ENCODE data around the gene FBXW5.

The FBXW5 gene

GRCh38 chr9:136931611-136932130, 12.9 kb downstream of the FBXW5 start:
- no peak for DNase-seq

- no peak for DNase-seq
Observed at GRCh38 chr9:136930014-136930413, 14.5 kb downstream of the FBXW5 start.

DNA sequence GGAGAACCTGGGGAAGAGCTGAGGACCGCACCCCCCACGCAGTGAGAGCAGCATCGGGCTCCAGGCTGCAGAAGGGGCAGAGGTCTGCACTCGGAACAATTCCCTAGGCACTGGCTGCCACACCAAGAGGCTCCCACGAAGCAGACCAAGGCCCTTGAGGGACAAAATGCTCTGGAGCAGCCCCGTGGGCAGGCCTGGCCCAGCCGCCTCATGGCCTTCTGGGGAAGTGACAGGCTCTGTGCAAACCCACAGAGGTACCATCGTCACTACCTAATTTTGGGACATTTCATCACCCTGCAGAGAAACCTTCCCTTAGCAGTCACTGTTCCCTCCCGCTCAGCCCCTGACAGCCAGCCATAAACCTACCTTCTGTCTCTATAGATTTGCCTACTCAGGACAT, 15.9 kb downstream of the FBXW5 start:
- no peak for DNase-seq

GRCh38 chr9:136927343-136928271, 16.9 kb downstream of the FBXW5 start:
- DNase-seq, result no peak

DNA sequence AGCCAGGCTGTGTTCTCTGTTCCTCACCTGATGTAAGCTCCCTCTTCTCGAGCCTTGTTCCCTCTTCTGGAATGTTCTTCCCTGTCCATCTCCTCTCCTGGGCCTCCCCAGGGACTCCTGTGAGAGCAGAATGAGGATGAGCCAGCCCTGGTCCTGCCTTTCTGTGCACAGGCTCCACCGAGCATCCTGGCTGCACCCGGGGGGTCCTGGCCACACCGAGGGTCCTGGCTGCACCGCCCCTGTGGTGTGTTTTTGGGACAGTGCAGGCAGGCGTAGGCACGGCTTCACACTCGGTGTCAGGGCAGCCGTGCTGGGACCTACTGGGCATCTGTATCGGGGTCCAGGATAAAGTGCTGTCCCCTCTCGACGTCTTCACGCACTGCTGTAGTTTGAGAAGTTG, 17.8 kb downstream of the FBXW5 start:
- DNase-seq, result no peak

DNA sequence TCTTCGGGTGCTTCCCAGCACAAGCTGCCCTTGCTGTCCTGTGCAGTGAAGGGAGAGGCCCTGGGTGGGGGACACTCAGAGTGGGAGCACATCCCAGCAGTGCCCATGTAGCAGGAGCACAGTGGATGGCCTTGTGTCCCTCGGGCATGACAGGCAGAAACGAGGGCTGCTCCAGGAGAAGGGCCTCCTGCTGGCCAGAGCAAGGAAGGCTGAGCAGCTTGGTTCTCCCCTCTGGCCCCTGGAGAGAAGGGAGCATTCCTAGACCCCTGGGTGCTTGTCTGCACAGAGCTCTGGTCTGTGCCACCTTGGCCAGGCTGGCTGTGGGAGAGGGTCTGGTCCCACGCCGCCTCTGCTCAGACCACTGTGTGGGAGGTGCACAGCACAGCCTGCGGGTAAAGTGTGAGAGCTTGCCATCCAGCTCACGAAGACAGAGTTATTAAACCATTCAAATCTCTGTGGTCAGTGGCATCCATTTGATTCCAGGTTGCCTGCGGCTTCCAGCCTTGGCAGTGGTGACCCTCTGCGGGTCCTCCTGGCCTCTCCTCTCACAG, 18.3 kb downstream of the FBXW5 start:
- DNase-seq, result no peak

DNA sequence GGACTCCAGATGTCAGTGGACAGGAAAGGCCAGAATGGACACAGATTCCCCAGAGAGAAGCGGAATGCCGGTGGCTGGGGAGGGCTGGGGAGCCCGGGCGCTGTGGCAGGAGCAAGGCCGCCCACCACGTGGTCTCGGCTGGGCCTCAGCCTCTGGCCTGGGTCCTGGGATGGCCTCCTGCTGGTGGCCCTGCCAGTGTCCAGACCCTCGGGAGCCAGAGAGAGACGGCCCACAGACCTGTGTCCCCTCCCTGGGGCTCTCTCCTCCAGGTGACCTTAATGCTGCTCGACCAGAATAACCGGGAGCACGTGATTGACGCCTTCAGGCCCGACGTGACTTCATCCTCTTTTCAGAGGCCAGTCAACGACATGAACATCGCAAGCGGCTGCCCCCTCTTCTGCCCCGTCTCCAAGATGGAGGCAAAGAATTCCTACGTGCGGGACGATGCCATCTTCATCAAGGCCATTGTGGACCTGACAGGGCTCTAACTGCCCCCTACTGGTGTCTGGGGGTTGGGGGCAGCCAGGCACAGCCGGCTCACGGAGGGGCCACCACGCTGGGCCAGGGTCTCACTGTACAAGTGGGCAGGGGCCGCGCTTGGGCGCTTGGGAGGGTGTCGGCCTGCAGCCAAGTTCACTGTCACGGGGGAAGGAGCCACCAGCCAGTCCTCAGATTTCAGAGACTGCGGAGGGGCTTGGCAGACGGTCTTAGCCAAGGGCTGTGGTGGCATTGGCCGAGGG, 19.0 kb downstream of the FBXW5 start:
- DNase-seq, result no peak

DNA sequence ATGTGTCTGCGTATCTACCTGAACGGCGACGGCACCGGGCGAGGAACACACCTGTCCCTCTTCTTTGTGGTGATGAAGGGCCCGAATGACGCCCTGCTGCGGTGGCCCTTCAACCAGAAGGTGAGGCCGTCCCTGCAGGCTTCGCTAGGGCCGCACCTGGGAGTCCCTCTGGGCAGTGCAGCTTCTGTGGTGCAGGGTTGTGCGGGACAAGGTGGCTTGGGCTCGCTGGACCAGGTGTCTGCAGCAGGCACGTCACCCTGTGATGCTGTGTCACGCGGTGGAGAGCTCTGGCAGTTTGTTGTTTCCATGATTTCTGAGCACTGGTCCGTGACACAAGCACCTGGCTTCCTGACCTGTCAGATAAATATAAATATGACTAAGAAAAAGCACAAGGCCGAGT, 20.7 kb downstream of the FBXW5 start:
- no peak for DNase-seq

GRCh38 chr9:136922540-136922939, 22.0 kb downstream of the FBXW5 start:
- DNase-seq, result no peak

GRCh38 chr9:136921718-136922117, 22.8 kb downstream of the FBXW5 start:
- no peak for DNase-seq

GRCh38 chr9:136921307-136921706, 23.2 kb downstream of the FBXW5 start:
- no peak for DNase-seq

- DNase-seq, result no peak
Observed at GRCh38 chr9:136920734-136921231, 23.8 kb downstream of the FBXW5 start.

GRCh38 chr9:136920069-136920468, 24.5 kb downstream of the FBXW5 start:
- no peak for DNase-seq

- DNase-seq, result no peak
Observed at GRCh38 chr9:136917902-136918301, 26.6 kb downstream of the FBXW5 start.

- no peak for DNase-seq
Observed at GRCh38 chr9:136916330-136917184, 28.0 kb downstream of the FBXW5 start.

DNA sequence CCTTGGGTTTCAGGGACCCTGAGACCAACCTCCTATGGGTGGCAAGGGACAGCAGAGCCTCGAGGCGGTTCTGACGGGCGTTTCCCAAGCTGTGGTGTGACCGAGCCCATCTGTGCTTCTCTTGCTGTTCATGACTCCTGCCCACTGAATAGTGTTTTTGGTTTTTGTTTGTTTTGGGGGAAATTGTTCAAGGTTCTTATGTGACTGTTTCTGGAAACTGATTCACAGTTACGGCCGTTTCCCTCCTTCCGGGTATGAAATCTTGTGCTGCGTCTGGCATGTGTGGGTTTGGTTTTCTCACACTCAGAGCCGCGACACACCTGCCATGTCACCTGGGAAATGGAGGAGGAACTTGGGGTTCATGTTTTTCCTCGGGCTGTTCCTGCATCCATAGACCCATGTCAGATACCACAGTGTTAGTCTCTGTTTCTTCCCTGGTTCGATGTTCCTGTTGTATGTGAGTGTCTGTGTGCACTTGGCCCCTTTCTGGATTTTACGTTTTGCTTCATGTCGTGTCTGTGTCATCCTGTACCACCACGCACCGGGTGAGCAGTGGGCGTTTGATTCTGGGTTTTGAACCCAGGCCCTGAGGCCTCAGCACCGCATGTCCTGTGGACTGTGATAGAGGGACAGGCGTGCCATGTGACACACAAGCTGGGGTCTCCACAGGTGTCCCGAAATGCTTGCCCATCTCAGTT, 28.8 kb downstream of the FBXW5 start:
- DNase-seq, result no peak

DNA sequence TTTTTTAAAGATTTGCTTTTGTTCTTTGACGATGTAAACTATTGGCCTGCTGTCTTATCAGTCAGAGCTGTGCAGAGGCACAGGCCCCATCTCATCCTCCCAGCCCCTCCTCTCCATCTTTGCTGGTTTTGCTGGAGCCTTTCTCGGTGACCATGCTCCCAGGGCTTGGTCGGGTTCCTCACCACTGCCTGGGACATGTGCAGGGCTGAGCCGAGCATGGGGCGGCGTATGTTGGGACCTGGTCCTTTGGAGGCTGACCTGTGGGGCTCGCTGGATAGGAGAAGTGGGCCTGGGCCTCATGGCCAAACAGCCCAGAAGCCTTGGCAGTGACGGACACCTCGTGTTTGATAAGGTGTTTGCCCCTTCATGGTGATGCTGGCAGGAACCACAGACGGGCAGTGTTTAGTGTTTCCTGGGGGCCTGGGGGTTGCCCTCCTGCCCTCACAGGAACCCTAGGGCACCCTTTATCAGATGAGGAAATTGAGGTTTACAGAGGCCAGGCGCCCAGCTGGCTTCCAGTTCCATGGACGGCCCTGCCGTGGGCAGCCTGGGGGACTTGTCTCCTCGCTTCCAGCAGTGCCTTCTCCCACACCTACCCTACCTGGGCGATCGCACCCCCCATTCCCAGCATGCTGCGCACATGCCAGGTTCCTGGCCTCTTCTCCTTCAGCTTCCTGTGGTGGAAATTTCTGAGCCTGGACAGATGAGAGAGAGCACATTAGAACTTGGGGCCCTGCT, 30.7 kb downstream of the FBXW5 start:
- DNase-seq, result no peak

DNA sequence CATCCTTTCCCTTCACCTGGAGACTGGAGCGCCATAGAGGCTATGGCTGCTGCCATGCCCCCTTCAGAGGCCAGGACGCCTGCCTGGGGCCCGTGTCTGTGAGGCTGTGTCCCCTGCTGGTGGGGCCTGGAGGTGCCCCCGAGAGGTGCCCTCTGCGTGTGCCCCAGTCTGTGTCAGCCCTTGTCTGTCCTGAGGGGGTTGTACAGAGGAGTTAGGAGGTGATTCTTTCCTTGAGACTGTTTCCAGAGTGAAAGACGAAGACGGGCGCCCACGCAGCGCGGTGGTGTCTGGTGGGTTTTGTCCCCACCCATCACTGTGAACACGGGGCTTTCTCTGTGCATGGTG, 33.7 kb downstream of the FBXW5 start:
- no peak for DNase-seq

- DNase-seq, result no peak
Observed at GRCh38 chr9:136910197-136910900, 34.2 kb downstream of the FBXW5 start.
